Activated CD4-positive, alpha-beta T cell treated with anti-CD3 and anti-CD28 coated beads, Interleukin-2, amount 50 U/mL, for 4 hours (primary cell): ENCODE results near the gene TMEM132C.

Experiments used
- DNase-seq, 2 experiments: peaks; one replicate each; pipeline ENCODE4 v3.0.0-alpha.2; 2020

TMEM132C gene

GRCh38 chr12:128507470-128507869 is 240.5 kb downstream of the TMEM132C start:
- DNase-seq: no peak

GRCh38 chr12:128509170-128509569 is 242.2 kb downstream of the TMEM132C start:
- no peak for DNase-seq

- no peak for DNase-seq
Observed at GRCh38 chr12:128510511-128510910, 243.5 kb downstream of the TMEM132C start.

- no peak for DNase-seq
Observed at GRCh38 chr12:128513331-128513730, 246.4 kb downstream of the TMEM132C start.

GRCh38 chr12:128513831-128514230 is 246.9 kb downstream of the TMEM132C start:
- DNase-seq: no peak

GRCh38 chr12:128518644-128519043 is 251.7 kb downstream of the TMEM132C start:
- no peak for DNase-seq

GRCh38 chr12:128519426-128519825 is 252.5 kb downstream of the TMEM132C start:
- DNase-seq: no peak

- DNase-seq: no peak
Observed at GRCh38 chr12:128521981-128522380, 255.0 kb downstream of the TMEM132C start.

GRCh38 chr12:128524439-128524838 is 257.5 kb downstream of the TMEM132C start:
- DNase-seq: no peak

GRCh38 chr12:128531170-128531569 is 264.2 kb downstream of the TMEM132C start:
- no peak for DNase-seq

GRCh38 chr12:128534906-128535305 is 267.9 kb downstream of the TMEM132C start:
- DNase-seq: no peak

GRCh38 chr12:128536810-128537209 is 269.8 kb downstream of the TMEM132C start:
- no peak for DNase-seq

GRCh38 chr12:128537668-128538067 is 270.7 kb downstream of the TMEM132C start:
- no peak for DNase-seq

GRCh38 chr12:128542844-128543243 is 275.9 kb downstream of the TMEM132C start:
- no peak for DNase-seq

GRCh38 chr12:128543460-128543859 is 276.5 kb downstream of the TMEM132C start:
- DNase-seq: no peak

GRCh38 chr12:128543971-128544370 is 277.0 kb downstream of the TMEM132C start:
- DNase-seq: no peak

- no peak for DNase-seq
Observed at GRCh38 chr12:128548949-128549348, 282.0 kb downstream of the TMEM132C start.

GRCh38 chr12:128549601-128550218 is 282.7 kb downstream of the TMEM132C start:
- no peak for DNase-seq

- DNase-seq: no peak
Observed at GRCh38 chr12:128551266-128551665, 284.3 kb downstream of the TMEM132C start.

- no peak for DNase-seq
Observed at GRCh38 chr12:128554546-128555304, 287.8 kb downstream of the TMEM132C start.

GRCh38 chr12:128557231-128557630 is 290.3 kb downstream of the TMEM132C start:
- DNase-seq: no peak

GRCh38 chr12:128564956-128565355 is 298.0 kb downstream of the TMEM132C start:
- DNase-seq: no peak

- no peak for DNase-seq
Observed at GRCh38 chr12:128567730-128568129, 300.8 kb downstream of the TMEM132C start.

- no peak for DNase-seq
Observed at GRCh38 chr12:128570191-128571065, 303.5 kb downstream of the TMEM132C start.
